Sigmoid colon (tissue), 7 donors: ENCODE measurements around the gene SNX24. TPM values are rescaled to one million over a fixed set of nuclear protein-coding genes. Genes with fewer than 3 reads are reported as not detected.
"Not testable (repeated sequence)": the region's sequence is repeated elsewhere in the genome, so short reads cannot be mapped to it uniquely, and the experiment has no call there.

Experiments
- DNase-seq: peaks from one replicate; pipeline ENCODE4 v3.0.0-alpha.2; 2019
- H3K27ac ChIP-seq, 4 donors: fragments of 200-600 bp; sonication (generic); one replicate each; pipeline ENCODE4 v1.5.1; 2016 to 2019; ENCODE audit warnings: mild to moderate bottlenecking in 1 of 4
- H3K27me3 ChIP-seq, 3 donors: fragments of 200-600 bp; sonication (generic); one replicate each; pipeline ENCODE4 v1.5.1; 2019; ENCODE audit warnings: mild to moderate bottlenecking in 1 of 3
- H3K36me3 ChIP-seq, 4 donors: fragments of 200-600 bp; sonication (generic); one replicate each; pipeline ENCODE4 v1.5.1; 2016 to 2019
- H3K4me1 ChIP-seq, 4 donors: fragments of 200-600 bp; sonication (generic); one replicate each; pipeline ENCODE4 v1.5.1; 2017 to 2019
- H3K4me3 ChIP-seq, 4 donors: fragments of 200-600 bp; sonication (generic); one replicate each; pipeline ENCODE4 v1.5.1; 2017 to 2019; ENCODE audit warnings: mild to moderate bottlenecking in 2 of 4, moderate library complexity in 1 of 4
- H3K9me3 ChIP-seq, 4 donors: fragments of 200-600 bp in 3 of 4; sonication (generic) in 3 of 4; one replicate each; pipeline versions ENCODE4 v1.5.1 to v1.6.1; 2013 to 2019
- EP300 ChIP-seq, 4 donors: sonication (generic); formaldehyde crosslinking; IDR thresholded peaks; one replicate each; pipeline ENCODE4 v1.6.1; 2017; ENCODE audit warnings: antibody characterized with exemption in 4 of 4
- POLR2A ChIP-seq, 2 donors: fragments of 450-650 bp; IDR thresholded peaks; one replicate each; pipeline ENCODE4 v1.6.1; 2016; ENCODE audit warnings: antibody characterized with exemption in 2 of 2, mild to moderate bottlenecking in 2 of 2, moderate library complexity in 2 of 2
- POLR2AphosphoS5 ChIP-seq, 4 donors: sonication (generic); formaldehyde crosslinking; IDR thresholded peaks; one replicate each; pipeline ENCODE4 v1.6.1; 2017; ENCODE audit warnings: antibody characterized with exemption in 4 of 4
- WGBS, 2 donors: extraction: QIAGEN DNeasy Blood & Tissue Kit; methylation state at CpG; one replicate each; pipeline ENCODE4 v1.1.7; 2013; 5-methylcytosine and 5-hydroxymethylcytosine counted together
- intact Hi-C: fragments of 100-400 bp; cut with DNase I; formaldehyde crosslinking; loops from one replicate; pipeline ENCODE4 v1.15.1; 2023
- polyA plus RNA-seq, 3 donors: library from polyadenylated mRNA; stranded (reverse); fragments of 200-250 nt; gene quantifications; one replicate each; pipeline ENCODE4 v1.2.3, GENCODE V29; 2013
- total RNA-seq, 4 donors: library from RNA; depleted of rRNA; stranded (reverse); fragments of >200 nt; gene quantifications; one replicate each; pipeline ENCODE4 v1.1.0, GENCODE V29; 2016
- TF ChIP-seq, protein P1 (sequence below), 4 experiments: fragments of 450-650 bp in 3 of 4; fragments of 200-600 bp in 1 of 4; IDR thresholded peaks; one replicate each; pipeline ENCODE4 v1.5.1; 2016 to 2019; ENCODE audit warnings: antibody characterized with exemption in 4 of 4, mild to moderate bottlenecking in 3 of 4, moderate library complexity in 2 of 4
- donor health status: healthy with polysubstance abuse.
- donor health status: Bipolar disorder and iron deficiency.
- donor health status: healthy.

Gene SNX24
- total and polyA plus RNA-seq, 7 donors, result 7.3 to 28.2 (median 10.7) TPM

GRCh38 chr5:122971333-122971732 lies 125.9 kb downstream of the SNX24 start:
- no peak for DNase-seq
- Histone ChIP-seq H3K27me3 (no peaks in the 10 kb centered on the region), H3K9me3 (no peaks in the 10 kb centered on the region), H3K4me3 (no peak overlapping the region), H3K27ac (no peak overlapping the region), H3K36me3 (no peaks in the 10 kb centered on the region), H3K4me1 (no peaks in the 10 kb centered on the region)
- 85 to 93% methylated on average over 2 of the region's 2 CpGs for WGBS, 2 donors
- intact Hi-C loops, result no loop called here
- no peak for TF ChIP-seq POLR2AphosphoS5 (IDR thresholded peaks at IDR 0.05)
- TF ChIP-seq EP300 (IDR thresholded peaks at IDR 0.05), result no peak
- TF ChIP-seq POLR2A (IDR thresholded peaks at IDR 0.05), result no peak
- TF ChIP-seq, protein P1, sequence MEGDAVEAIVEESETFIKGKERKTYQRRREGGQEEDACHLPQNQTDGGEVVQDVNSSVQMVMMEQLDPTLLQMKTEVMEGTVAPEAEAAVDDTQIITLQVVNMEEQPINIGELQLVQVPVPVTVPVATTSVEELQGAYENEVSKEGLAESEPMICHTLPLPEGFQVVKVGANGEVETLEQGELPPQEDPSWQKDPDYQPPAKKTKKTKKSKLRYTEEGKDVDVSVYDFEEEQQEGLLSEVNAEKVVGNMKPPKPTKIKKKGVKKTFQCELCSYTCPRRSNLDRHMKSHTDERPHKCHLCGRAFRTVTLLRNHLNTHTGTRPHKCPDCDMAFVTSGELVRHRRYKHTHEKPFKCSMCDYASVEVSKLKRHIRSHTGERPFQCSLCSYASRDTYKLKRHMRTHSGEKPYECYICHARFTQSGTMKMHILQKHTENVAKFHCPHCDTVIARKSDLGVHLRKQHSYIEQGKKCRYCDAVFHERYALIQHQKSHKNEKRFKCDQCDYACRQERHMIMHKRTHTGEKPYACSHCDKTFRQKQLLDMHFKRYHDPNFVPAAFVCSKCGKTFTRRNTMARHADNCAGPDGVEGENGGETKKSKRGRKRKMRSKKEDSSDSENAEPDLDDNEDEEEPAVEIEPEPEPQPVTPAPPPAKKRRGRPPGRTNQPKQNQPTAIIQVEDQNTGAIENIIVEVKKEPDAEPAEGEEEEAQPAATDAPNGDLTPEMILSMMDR (IDR thresholded peaks at IDR 0.05), result no peak

DNA sequence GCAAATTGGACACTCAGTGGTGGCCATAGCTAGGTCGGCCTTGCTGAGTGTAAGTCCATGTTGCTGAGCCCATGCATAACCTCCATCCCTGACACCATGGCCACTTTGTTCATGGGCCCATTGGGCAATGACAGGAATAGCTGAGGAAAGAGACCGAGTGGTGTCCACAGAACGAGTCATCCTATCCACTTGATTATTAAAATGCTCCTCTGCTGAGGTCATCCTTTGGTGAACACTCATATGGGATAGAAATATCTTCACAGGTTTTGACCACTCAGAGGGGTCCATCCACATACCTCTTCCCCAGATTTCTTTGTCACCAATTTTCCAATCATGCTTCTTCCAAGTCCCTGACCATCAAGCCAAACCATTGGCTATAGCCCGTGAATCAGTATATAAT lies 127.5 kb downstream of the SNX24 start:
- intact Hi-C loops, result no loop called here
- Histone ChIP-seq H3K9me3 (no peaks in the 10 kb centered on the region), H3K4me1 (no peaks in the 10 kb centered on the region), H3K4me3 (no peak overlapping the region), H3K36me3 (no peaks in the 10 kb centered on the region), H3K27ac (no peak overlapping the region), H3K27me3 (no peaks in the 10 kb centered on the region)
- TF ChIP-seq, protein P1 (IDR thresholded peaks at IDR 0.05), result no peak
- WGBS, 2 donors, result 96% methylated on average over 4 of the region's 4 CpGs
- no peak for DNase-seq

- WGBS, 2 donors, result 90 to 95% methylated on average over 1 of the region's 1 CpG
Measured at GRCh38 chr5:122973759-122974158, 128.3 kb downstream of the SNX24 start.

GRCh38 chr5:122974251-122974650 lies 128.8 kb downstream of the SNX24 start:
- H3K27ac ChIP-seq, H3K36me3 ChIP-seq, H3K4me1 ChIP-seq, DNase-seq, H3K4me3 ChIP-seq, intact Hi-C loops, H3K27me3 ChIP-seq, H3K9me3 ChIP-seq: not testable (repeated sequence)
- 98% methylated on average over 3 of the region's 3 CpGs for WGBS, 2 donors

More at GRCh38 chr5:122973759-122974158, 128.3 kb downstream of the SNX24 start:
- H3K36me3 ChIP-seq, H3K4me3 ChIP-seq, DNase-seq, H3K27ac ChIP-seq, H3K4me1 ChIP-seq, H3K27me3 ChIP-seq, H3K9me3 ChIP-seq, intact Hi-C loops: not testable (repeated sequence)

DNA sequence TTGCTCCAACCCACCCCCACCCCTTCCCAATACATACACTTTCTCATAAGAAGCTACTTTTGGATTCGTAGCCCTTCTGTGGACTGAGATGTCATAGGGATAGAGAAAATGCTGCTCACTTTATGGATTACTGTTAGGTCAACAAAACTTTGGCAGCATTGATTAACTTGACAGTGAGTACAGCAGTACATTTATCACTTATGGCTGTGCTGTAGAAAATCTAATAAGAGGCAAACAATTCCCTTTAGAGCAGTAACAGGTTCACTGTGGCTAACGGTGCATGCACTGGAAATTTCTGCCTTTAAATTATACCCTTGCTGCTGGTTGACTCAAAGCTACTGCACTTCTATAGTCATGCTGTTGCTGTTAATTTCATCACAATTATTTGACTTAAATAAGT lies 131.9 kb downstream of the SNX24 start:
- H3K4me1 ChIP-seq, result no peaks in the 10 kb centered on the region
- no peaks in the 10 kb centered on the region for H3K36me3 ChIP-seq
- H3K27ac ChIP-seq, result no peak overlapping the region
- intact Hi-C loops, result no loop called here
- TF ChIP-seq EP300 (IDR thresholded peaks at IDR 0.05) (no peak), POLR2A (IDR thresholded peaks at IDR 0.05) (no peak), POLR2AphosphoS5 (IDR thresholded peaks at IDR 0.05) (no peak)
- TF ChIP-seq, protein P1 (IDR thresholded peaks at IDR 0.05), result no peak
- DNase-seq, result no peak
- no peak overlapping the region for H3K4me3 ChIP-seq
- 72 to 85% methylated on average over 2 of the region's 2 CpGs for WGBS, 2 donors
- no peaks in the 10 kb centered on the region for H3K27me3 ChIP-seq
- H3K9me3 ChIP-seq, result no peaks in the 10 kb centered on the region

- Histone ChIP-seq H3K27ac (no peak overlapping the region), H3K9me3 (no peaks in the 10 kb centered on the region), H3K27me3 (no peaks in the 10 kb centered on the region), H3K4me1 (no peaks in the 10 kb centered on the region), H3K4me3 (no peak overlapping the region), H3K36me3 (no peaks in the 10 kb centered on the region)
- WGBS, 2 donors, result 64 to 82% methylated on average over 2 of the region's 2 CpGs
- intact Hi-C loops, result no loop called here
- DNase-seq, result no peak
- TF ChIP-seq EP300 (IDR thresholded peaks at IDR 0.05) (no peak), POLR2AphosphoS5 (IDR thresholded peaks at IDR 0.05) (no peak), POLR2A (IDR thresholded peaks at IDR 0.05) (no peak)
- TF ChIP-seq, protein P1 (IDR thresholded peaks at IDR 0.05), result no peak
Measured at GRCh38 chr5:122978068-122978467, 132.7 kb downstream of the SNX24 start.
